HepG2 (cell line): ENCODE data around the gene PTH1R. TPM values are rescaled to one million over a fixed set of nuclear protein-coding genes. Genes with fewer than 3 reads are reported as not detected.

ENCODE experiments used
- ATAC-seq: fragments of 200-7000 bp; cut with Tn5 transposase; 3 replicates; pipeline ENCODE4 v1.9.1; 2020; ENCODE audit warnings: mild to moderate bottlenecking, moderate library complexity
- BruUV-seq: library from RNA; stranded (reverse); fragments of 400-500 nt; replicated peaks from 2 replicates; lab custom pipeline; 2021; lab: Mats Ljungman, UMichigan
- CTCF ChIA-PET: fragments of 300-600 bp; formaldehyde crosslinking; extraction: SDS; loops from one replicate; lab custom pipeline; 2021; ENCODE audit warnings: low total read pairs, inconsistent platforms, low intra/inter-chr PET ratio; lab: Yijun Ruan, JAX
- POLR2A ChIA-PET: fragments of 350-600 bp; sonication (Branson Sonifier 250); formaldehyde crosslinking; loops from one replicate; lab custom pipeline; 2020; ENCODE audit warnings: antibody characterized with exemption, inconsistent platforms; lab: Yijun Ruan, JAX
- DNase-seq: peaks from one replicate; pipeline ENCODE4 v3.0.0-alpha.2; 2015; ENCODE audit warnings: low spot score
- FAIRE-seq: peaks from 3 replicates; lab custom pipeline; 2011; peaks lifted over from hg19 to GRCh38; lab: Jason Lieb, UNC
- H2AFZ ChIP-seq: one replicate; pipeline ENCODE4 v1.6.1; 2011; ENCODE audit warnings: low read length, inconsistent platforms
- H3K27ac ChIP-seq: fragments of 300-600 bp; 3 replicates; pipeline ENCODE4 v1.8.0; 2011; ENCODE audit warnings: mixed run types, mild to moderate bottlenecking, mixed read lengths, low read length, inconsistent platforms; ENCODE audit not compliant: insufficient read depth; ENCODE audit errors: extremely low read length
- H3K27me3 ChIP-seq, 2 experiments: fragments of 200-600 bp in 1 of 2; 2 replicates in 1 of 2; 3 replicates in 1 of 2; pipeline versions ENCODE4 v1.6.0 to v1.8.0; 2011; ENCODE audit warnings: low read length in 2 of 2, mild to moderate bottlenecking in 2 of 2, moderate library complexity in 2 of 2, inconsistent platforms in 1 of 2; ENCODE audit not compliant: insufficient read depth in 2 of 2, control insufficient read depth in 1 of 2
- H3K36me3 ChIP-seq, 2 experiments: fragments of 200-600 bp in 1 of 2; replicated peaks in 1 of 2; 2 replicates in 1 of 2; 3 replicates in 1 of 2; pipeline versions ENCODE4 v1.5.1 to v1.8.0; 2011; ENCODE audit warnings: low read length in 2 of 2, inconsistent platforms in 1 of 2; ENCODE audit not compliant: insufficient read depth in 2 of 2, control insufficient read depth in 1 of 2
- H3K4me1 ChIP-seq: 2 replicates; pipeline ENCODE4 v1.5.1; 2012; ENCODE audit warnings: low read length, inconsistent platforms; ENCODE audit not compliant: insufficient read depth
- H3K4me2 ChIP-seq: 2 replicates; pipeline ENCODE4 v1.6.0; 2011; ENCODE audit warnings: low read depth, low read length, inconsistent platforms
- H3K4me3 ChIP-seq, 3 experiments: fragments of 200-600 bp in 1 of 3; sonication (generic), shearing (Covaris generic) in 1 of 3; replicated peaks in 1 of 3; 2 replicates each; pipeline ENCODE4 v1.5.1; 2011 to 2016; ENCODE audit warnings: low read length in 3 of 3, inconsistent platforms in 2 of 3, low read depth in 2 of 3, mild to moderate bottlenecking in 2 of 3, control low read depth in 1 of 3, mixed read lengths in 1 of 3; ENCODE audit not compliant: insufficient read depth in 1 of 3
- H3K79me2 ChIP-seq: one replicate; pipeline ENCODE4 v1.6.1; 2011; ENCODE audit warnings: low read length, inconsistent platforms; ENCODE audit not compliant: insufficient read depth
- H3K9ac ChIP-seq: 2 replicates; pipeline ENCODE4 v1.6.0; 2011; ENCODE audit warnings: mild to moderate bottlenecking, low read depth, low read length, inconsistent platforms; ENCODE audit not compliant: insufficient read depth
- H3K9me3 ChIP-seq: 2 replicates; pipeline ENCODE4 v1.5.1; 2012; ENCODE audit warnings: mild to moderate bottlenecking, low read length
- H4K20me1 ChIP-seq: 2 replicates; pipeline ENCODE4 v1.6.0; 2011; ENCODE audit warnings: inconsistent platforms, mild to moderate bottlenecking, low read length, moderate library complexity; ENCODE audit not compliant: insufficient read depth
- AGO2 ChIP-seq: fragments of 200-400 bp; formaldehyde crosslinking; optimal IDR thresholded peaks from 2 replicates; pipeline ENCODE3; 2017; ENCODE audit warnings: mild to moderate bottlenecking, low read depth, low read length, moderate library complexity
- ATF3 ChIP-seq: sonication (generic); formaldehyde crosslinking; IDR thresholded peaks from 2 replicates; pipeline ENCODE4 v1.4.0; 2020; ENCODE audit warnings: missing genetic modification reagents
- CAMTA2 ChIP-seq: sonication (generic); formaldehyde crosslinking; IDR thresholded peaks from 2 replicates; pipeline ENCODE4 v1.4.0; 2020; ENCODE audit warnings: mild to moderate bottlenecking, missing genetic modification reagents, borderline replicate concordance
- MAX ChIP-seq: IDR thresholded peaks from 2 replicates; pipeline ENCODE4 v1.6.1; 2012; ENCODE audit warnings: inconsistent platforms
- MIER2 ChIP-seq: IDR thresholded peaks from 2 replicates; pipeline ENCODE4 v1.6.1; 2016; ENCODE audit warnings: missing biosample characterization, missing genetic modification reagents
- RBM22 ChIP-seq: fragments of 200-400 bp; formaldehyde crosslinking; optimal IDR thresholded peaks from 2 replicates; pipeline ENCODE3; 2017; ENCODE audit warnings: mild to moderate bottlenecking, low read length, moderate library complexity
- TBX3 ChIP-seq: fragments of 450-650 bp; IDR thresholded peaks from 2 replicates; pipeline ENCODE4 v1.6.1; 2017; ENCODE audit warnings: antibody characterized with exemption, mild to moderate bottlenecking, inconsistent platforms, borderline replicate concordance
- WGBS: methylation state at CpG from one replicate; pipeline ENCODE4 v1.1.6; 2017; ENCODE audit warnings: low lambda C conversion rate; 5-methylcytosine and 5-hydroxymethylcytosine counted together
- in situ Hi-C: cut with HindIII; loops from 2 replicates; pipeline ENCODE4 v1.10.0; 2017; ENCODE audit warnings: low pct_unique_long_range_greater_than_20kb; ENCODE audit not compliant: extremely low pct_ligation_motif_present
- intact Hi-C: fragments of 100-400 bp; cut with micrococcal nuclease; formaldehyde crosslinking; loops from one replicate; pipeline ENCODE4 v1.10.0; 2022; ENCODE audit not compliant: unreplicated experiment
- polyA plus RNA-seq, 8 experiments: library from polyadenylated mRNA; depleted of rRNA in 3 of 8; stranded (reverse) in 7 of 8; unstranded in 1 of 8; fragments of >200 nt; fragmentation: Illumina TruSeq in 4 of 8; extraction: Trizol in 4 of 8; gene quantifications; 2 replicates each; pipeline versions ENCODE4 v1.2.1 to v1.2.3, GENCODE V29; 2011 to 2016; ENCODE audit warnings: low read depth in 4 of 8, missing spikeins in 1 of 8, mixed read lengths in 1 of 8; ENCODE audit not compliant: insufficient read depth in 1 of 8
- total RNA-seq, 5 experiments: library from RNA; depleted of rRNA; stranded (reverse); fragments of >200 nt; fragmentation: Illumina TruSeq; extraction: Trizol; gene quantifications; 2 replicates each; pipeline ENCODE4 v1.2.3, GENCODE V29; 2016; ENCODE audit warnings: low read depth in 1 of 5

PTH1R gene
- total and polyA plus RNA-seq, 2 of the 13 experiments (the other 11 are each of a cell fraction or from before 2014, with no cell fraction given) = not detected

- Histone ChIP-seq H3K36me3 (peaks cover 44 to 84% of the 10 kb centered on the region in 2 experiments), H3K79me2 (no peaks in the 10 kb centered on the region), H3K27me3 (no peaks in the 10 kb centered on the region), H4K20me1 (peaks cover 7% of the 10 kb centered on the region; the same call in 1 of the 2 replicates), H3K4me1 (0 out of 2 replicates have a peak, but pooled peaks cover 5% of the 10 kb centered on the region), H3K9ac (no peak overlapping the region), H3K27ac (no peak overlapping the region), H3K9me3 (no peaks in the 10 kb centered on the region; the same call in 1 of the 2 replicates), H3K4me2 (no peak overlapping the region), H2AFZ (no peak overlapping the region), H3K4me3 (no peak overlapping the region)
- FAIRE-seq (no peak), ATAC-seq (no peak), DNase-seq (no peak)
- CTCF ChIA-PET = no interaction called here
- in situ Hi-C loops (no loop called here), intact Hi-C loops (loop anchor here (10.0 kb wide), 1 partner anchor 54 kb away; the partner anchor contains the start of genes CCDC12 and NBEAL2)
- BruUV-seq = no TSS peak
- no peak for TF ChIP-seq ATF3 (CRISPR knock-in tag)
- TF ChIP-seq RBM22 = peak; percentile 71
- no peak for TF ChIP-seq TBX3
- POLR2A ChIA-PET = no interaction called here
- WGBS = 100% methylated on average over 1 of the region's 4 CpGs
These were observed 43.5 kb downstream of the PTH1R start for GRCh38 chr3:46921041-46921440.

- Histone ChIP-seq H4K20me1 (peaks cover 8% of the 10 kb centered on the region; the same call in 1 of the 2 replicates), H3K4me2 (no peak overlapping the region), H3K79me2 (no peaks in the 10 kb centered on the region), H3K9ac (no peak overlapping the region), H3K27ac (no peak overlapping the region), H3K27me3 (no peaks in the 10 kb centered on the region), H2AFZ (no peak overlapping the region), H3K36me3 (peaks cover 48 to 93% of the 10 kb centered on the region in 2 experiments), H3K4me3 (no peak overlapping the region), H3K9me3 (no peaks in the 10 kb centered on the region; the same call in 1 of the 2 replicates), H3K4me1 (0 out of 2 replicates have a peak, but pooled peaks cover under 1% of the 10 kb centered on the region)
- CTCF ChIA-PET = no interaction called here
- in situ Hi-C loops (no loop called here), intact Hi-C loops (loop anchor here (10.0 kb wide), 1 partner anchor 53 kb away; the partner anchor contains the start of genes CCDC12 and NBEAL2)
- DNase-seq = no peak
- no peak for ATAC-seq
- TF ChIP-seq MAX (no peak), MIER2 (CRISPR knock-in tag) (no peak), AGO2 (peak; percentile 54), CAMTA2 (CRISPR knock-in tag) (no peak)
- no TSS peak for BruUV-seq
- no peak for FAIRE-seq
- POLR2A ChIA-PET = no interaction called here
- 97% methylated on average over 4 of the region's 7 CpGs for WGBS
These were observed 44.4 kb downstream of the PTH1R start for GRCh38 chr3:46921871-46922271.
